ENCODE measurements around the gene MICU1.

- no peak for TF ChIP-seq CTCF (IDR thresholded peaks at IDR 0.05)
- no peak for TF ChIP-seq POLR2A (IDR thresholded peaks at IDR 0.05)
- TF ChIP-seq EP300 (IDR thresholded peaks at IDR 0.05), result no peak
- no peak for TF ChIP-seq POLR2AphosphoS5 (IDR thresholded peaks at IDR 0.05)
Measured at GRCh38 chr10:72355214-72355555, 270.7 kb downstream of the MICU1 start.
